Stimulated activated CD8-positive, alpha-beta memory T cell treated with anti-CD3 and anti-CD28 coated beads, Interleukin-12 subunit alpha, Interleukin-12 subunit beta, amount 100 ng/mL, for 1 hour (primary cell): ENCODE measurements around the gene CADM1.

Experiments
- DNase-seq: peaks from one replicate; pipeline ENCODE4 v3.0.0-alpha.2; 2020; ENCODE audit warnings: low read depth

CADM1 gene

GRCh38 chr11:115182282-115182955, 321.8 kb downstream of the CADM1 start:
- DNase-seq, result no peak

- no peak for DNase-seq
Measured at GRCh38 chr11:115181538-115181937, 322.7 kb downstream of the CADM1 start.

- no peak for DNase-seq
Measured at GRCh38 chr11:115180272-115180671, 323.9 kb downstream of the CADM1 start.

GRCh38 chr11:115179636-115180035, 324.6 kb downstream of the CADM1 start:
- no peak for DNase-seq

- DNase-seq, result no peak
Measured at GRCh38 chr11:115178705-115179104, 325.5 kb downstream of the CADM1 start.

GRCh38 chr11:115173136-115173535, 331.1 kb downstream of the CADM1 start:
- no peak for DNase-seq

- no peak for DNase-seq
Measured at GRCh38 chr11:115170133-115170815, 333.9 kb downstream of the CADM1 start.

GRCh38 chr11:115169251-115169650, 335.0 kb downstream of the CADM1 start:
- DNase-seq, result no peak

GRCh38 chr11:115168686-115169085, 335.5 kb downstream of the CADM1 start:
- no peak for DNase-seq

GRCh38 chr11:115168229-115168671, 336.0 kb downstream of the CADM1 start:
- no peak for DNase-seq

GRCh38 chr11:115167456-115167855, 336.8 kb downstream of the CADM1 start:
- no peak for DNase-seq

- no peak for DNase-seq
Measured at GRCh38 chr11:115166820-115167219, 337.4 kb downstream of the CADM1 start.

- no peak for DNase-seq
Measured at GRCh38 chr11:115164774-115165173, 339.4 kb downstream of the CADM1 start.

- no peak for DNase-seq
Measured at GRCh38 chr11:115162919-115163318, 341.3 kb downstream of the CADM1 start.

- no peak for DNase-seq
Measured at GRCh38 chr11:115161876-115162275, 342.3 kb downstream of the CADM1 start.

- no peak for DNase-seq
Measured at GRCh38 chr11:115159207-115159606, 345.0 kb downstream of the CADM1 start.

- DNase-seq, result no peak
Measured at GRCh38 chr11:115158053-115158452, 346.2 kb downstream of the CADM1 start.

GRCh38 chr11:115157247-115157646, 347.0 kb downstream of the CADM1 start:
- DNase-seq, result no peak

GRCh38 chr11:115155978-115156377, 348.2 kb downstream of the CADM1 start:
- DNase-seq, result no peak

- no peak for DNase-seq
Measured at GRCh38 chr11:115155320-115155719, 348.9 kb downstream of the CADM1 start.

GRCh38 chr11:115154355-115154736, 349.9 kb downstream of the CADM1 start:
- no peak for DNase-seq

- no peak for DNase-seq
Measured at GRCh38 chr11:115153731-115154354, 350.4 kb downstream of the CADM1 start.

- no peak for DNase-seq
Measured at GRCh38 chr11:115153135-115153534, 351.1 kb downstream of the CADM1 start.
